ENCODE results near the gene DGKQ.

DGKQ gene

GRCh38 chr4:995311-996026 lies 22.1 kb upstream of the DGKQ start:
- DNase-seq = no peak

- DNase-seq = no peak
Measured at GRCh38 chr4:993111-994029, 20.0 kb upstream of the DGKQ start, which contains the start of gene SLC26A1. TSS of gene SLC26A1 (minus strand) at chr4:993404. CDS start at chr4:991703, 1,701 bp downstream.

- DNase-seq = no peak
Measured at GRCh38 chr4:992297-993110, 19.1 kb upstream of the DGKQ start.

- no peak for DNase-seq
Measured at GRCh38 chr4:991451-992296, 18.3 kb upstream of the DGKQ start.

- DNase-seq = no peak
Measured at GRCh38 chr4:990746-991367, 17.5 kb upstream of the DGKQ start.

- DNase-seq = no peak
Measured at GRCh38 chr4:989722-990471, 16.5 kb upstream of the DGKQ start.

GRCh38 chr4:988726-989721 lies 15.7 kb upstream of the DGKQ start:
- no peak for DNase-seq

GRCh38 chr4:987624-988513 lies 14.5 kb upstream of the DGKQ start:
- DNase-seq = no peak

GRCh38 chr4:986879-987623 lies 13.7 kb upstream of the DGKQ start, which contains the start of gene IDUA:
TSS of gene IDUA (plus strand) at chr4:987044. CDS start at chr4:987085, 41 bp downstream.
- peak; percentile 86 for DNase-seq

GRCh38 chr4:986428-986878 lies 13.1 kb upstream of the DGKQ start:
- no peak for DNase-seq

- peak; percentile 70 for DNase-seq
Measured at GRCh38 chr4:985123-985830, 11.9 kb upstream of the DGKQ start.

GRCh38 chr4:984336-985054 lies 11.1 kb upstream of the DGKQ start:
- no peak for DNase-seq

- DNase-seq = no peak
Measured at GRCh38 chr4:982814-983213, 9.4 kb upstream of the DGKQ start.

- DNase-seq = no peak
Measured at GRCh38 chr4:982291-982690, 8.9 kb upstream of the DGKQ start.

GRCh38 chr4:978957-979701 lies 5.8 kb upstream of the DGKQ start:
- DNase-seq = no peak
